GM18951 (cell line): ENCODE measurements around the gene ERCC1.

ENCODE experiments used
- POLR2A ChIP-seq: IDR thresholded peaks from 4 replicates; pipeline ENCODE4 v1.6.1; 2011; ENCODE audit warnings: mild to moderate bottlenecking; ENCODE audit not compliant: insufficient read length, insufficient read depth; ENCODE audit errors: extremely low read depth
- in situ Hi-C: fragments of 300-500 bp; cut with MboI; formaldehyde crosslinking; loops from one replicate; pipeline ENCODE4 v1.12.0; 2022; ENCODE audit warnings: low sequenced_read_pairs, mixed read lengths, inconsistent platforms; ENCODE audit not compliant: unreplicated experiment

ERCC1 gene

GRCh38 chr19:45400192-45400591 is 23.5 kb downstream of the ERCC1 start:
- in situ Hi-C loops: no loop called here
- no peak for TF ChIP-seq POLR2A

DNA sequence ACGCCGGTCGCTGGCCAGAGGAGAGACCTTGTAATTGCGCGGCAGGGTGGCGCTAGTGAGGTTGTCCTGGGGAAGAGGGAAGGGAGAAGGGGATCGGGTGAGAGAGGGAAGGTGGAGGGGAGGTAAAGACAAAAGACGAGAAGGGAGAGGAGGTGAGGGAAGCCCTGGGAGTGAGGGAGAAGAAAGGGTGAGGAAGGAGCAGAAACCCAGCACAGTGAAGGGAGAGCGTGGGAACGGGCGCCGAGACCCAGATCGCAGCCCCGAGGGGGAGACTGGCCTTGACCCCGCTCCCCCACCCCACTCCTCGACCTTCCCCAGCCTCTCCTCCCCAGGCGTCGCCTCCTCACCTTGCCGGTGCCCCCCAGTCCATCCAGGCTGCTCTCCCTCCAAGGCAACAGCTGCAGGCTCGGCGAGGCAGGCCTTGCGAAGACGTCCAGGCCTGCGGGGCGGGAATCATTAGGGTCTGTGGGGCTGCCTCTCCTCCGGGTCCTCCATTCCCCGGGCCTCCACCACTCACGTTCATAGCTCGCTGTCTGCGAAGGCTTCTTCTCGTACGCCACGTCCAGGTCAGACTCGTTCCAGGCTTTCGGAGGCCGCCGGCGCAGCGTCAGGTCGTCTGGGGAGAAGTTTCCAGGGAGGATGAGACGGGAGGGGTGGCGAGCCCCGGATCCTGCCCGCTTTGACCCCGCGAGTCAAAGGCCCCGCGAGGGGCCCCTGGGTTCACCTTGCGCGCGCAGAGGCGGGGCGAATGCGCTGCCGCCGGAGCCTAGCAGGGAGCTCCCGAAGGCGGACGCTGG is 27.7 kb downstream of the ERCC1 start:
- in situ Hi-C loops: no loop called here
- TF ChIP-seq POLR2A: no peak

DNA sequence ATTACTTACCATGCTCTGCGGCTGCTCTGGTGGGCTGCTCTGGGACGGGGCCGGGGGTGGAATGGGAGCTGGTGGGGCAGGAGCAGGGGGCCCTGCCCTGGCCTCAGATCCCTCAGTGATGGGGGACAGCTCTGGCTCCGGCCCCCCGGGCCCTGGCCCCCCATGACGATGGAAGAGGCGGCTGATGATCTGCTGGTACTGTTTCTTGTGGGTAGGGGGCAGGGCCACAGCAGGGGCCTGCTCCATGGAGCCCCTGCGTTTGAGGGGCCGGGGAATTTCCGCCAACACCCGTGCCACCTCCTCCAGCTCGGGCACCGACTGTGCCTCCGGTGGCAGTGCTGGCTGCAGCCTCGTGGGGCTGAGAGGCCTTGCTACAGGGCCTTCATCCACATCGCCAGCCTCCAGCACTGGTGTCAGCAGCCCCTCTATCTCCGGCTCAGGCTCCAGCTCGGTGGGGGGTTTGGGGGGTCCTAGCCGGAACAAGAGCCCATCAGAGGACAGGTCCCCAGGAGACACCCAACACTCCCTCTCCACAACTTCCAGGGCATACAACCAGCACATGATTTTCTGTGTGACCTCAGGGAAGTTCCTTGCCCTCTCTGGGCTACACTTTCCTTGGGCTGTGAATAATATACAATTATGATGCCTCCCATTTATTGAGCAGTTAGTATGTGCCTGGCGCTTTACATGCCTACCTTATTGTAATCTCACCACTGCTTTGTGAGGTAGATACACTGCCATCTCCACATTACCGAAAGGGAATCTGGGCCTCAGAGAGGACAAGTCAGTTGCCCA is 31.6 kb downstream of the ERCC1 start:
- peak; percentile 1 for TF ChIP-seq POLR2A
- in situ Hi-C loops: no loop called here

DNA sequence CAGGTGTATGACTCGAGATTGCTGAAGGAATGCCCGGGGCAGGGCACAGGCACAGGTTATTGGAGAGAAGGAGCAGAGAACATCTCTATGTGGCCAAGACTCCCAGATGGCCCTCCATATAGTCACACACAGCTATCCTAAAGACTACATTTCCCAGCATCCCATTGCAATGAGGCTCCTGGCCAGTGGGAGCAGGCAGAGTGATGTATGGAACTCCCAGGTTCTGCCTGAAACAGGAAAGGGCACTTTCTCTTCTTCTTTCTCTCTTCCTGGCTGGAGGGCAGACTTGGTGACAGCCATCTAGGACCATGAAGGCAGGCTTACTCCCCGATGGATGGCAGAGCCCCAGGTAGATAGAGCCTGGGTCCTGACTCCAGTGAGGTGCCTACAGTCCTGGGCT is 32.4 kb downstream of the ERCC1 start:
- TF ChIP-seq POLR2A: peak; percentile 23
- in situ Hi-C loops: no loop called here

GRCh38 chr19:45385392-45386221 is 38.1 kb downstream of the ERCC1 start:
- no peak for TF ChIP-seq POLR2A
- in situ Hi-C loops: no loop called here

- no peak for TF ChIP-seq POLR2A
- in situ Hi-C loops: no loop called here
These were observed 41.3 kb downstream of the ERCC1 start for GRCh38 chr19:45382426-45382825.

- in situ Hi-C loops: no loop called here
These were observed 43.6 kb downstream of the ERCC1 start for GRCh38 chr19:45380107-45380506.

DNA sequence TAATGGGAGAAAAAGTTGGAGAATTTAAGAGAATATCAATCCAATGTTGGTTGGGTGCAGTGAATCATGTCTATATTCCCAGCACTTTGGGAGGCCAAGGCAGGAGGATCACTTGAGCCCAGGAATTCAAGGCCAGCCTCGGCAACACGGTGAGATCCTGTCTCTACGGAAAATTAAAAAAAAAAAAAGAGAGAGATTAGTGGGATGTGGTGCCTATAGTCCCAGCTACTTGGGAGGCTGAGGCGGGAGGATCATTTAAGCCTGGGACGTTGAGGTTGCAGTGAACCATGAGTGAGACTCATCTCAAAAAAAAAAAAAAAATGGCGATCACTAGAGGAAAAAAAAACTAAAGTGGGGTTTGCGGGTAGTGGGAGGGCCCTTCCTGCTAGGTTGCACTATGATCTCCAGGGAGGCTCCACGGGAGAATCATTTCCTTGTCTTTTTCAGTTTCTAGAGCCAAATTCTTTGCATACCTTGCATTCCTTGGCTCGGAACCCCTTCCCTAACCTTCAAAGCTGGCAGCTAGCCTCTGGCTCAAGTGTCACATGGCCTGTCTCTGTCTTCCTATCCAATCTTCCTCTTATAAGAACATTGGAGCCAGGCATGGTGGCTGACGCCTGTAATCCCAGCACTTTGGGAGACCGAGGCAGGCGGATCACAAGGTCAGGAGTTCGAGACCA is 47.5 kb downstream of the ERCC1 start:
- TF ChIP-seq POLR2A: no peak
- in situ Hi-C loops: no loop called here

More at GRCh38 chr19:45380107-45380506, 43.6 kb downstream of the ERCC1 start:
- no peak for TF ChIP-seq POLR2A

GRCh38 chr19:45370410-45371204 is 53.1 kb downstream of the ERCC1 start, which contains the start of gene ERCC2:
ERCC2 (minus strand) TSS chr19:45370573; CDS start chr19:45370540, 33 bp downstream.
- in situ Hi-C loops: no loop called here
- TF ChIP-seq POLR2A: peak; percentile 64

DNA sequence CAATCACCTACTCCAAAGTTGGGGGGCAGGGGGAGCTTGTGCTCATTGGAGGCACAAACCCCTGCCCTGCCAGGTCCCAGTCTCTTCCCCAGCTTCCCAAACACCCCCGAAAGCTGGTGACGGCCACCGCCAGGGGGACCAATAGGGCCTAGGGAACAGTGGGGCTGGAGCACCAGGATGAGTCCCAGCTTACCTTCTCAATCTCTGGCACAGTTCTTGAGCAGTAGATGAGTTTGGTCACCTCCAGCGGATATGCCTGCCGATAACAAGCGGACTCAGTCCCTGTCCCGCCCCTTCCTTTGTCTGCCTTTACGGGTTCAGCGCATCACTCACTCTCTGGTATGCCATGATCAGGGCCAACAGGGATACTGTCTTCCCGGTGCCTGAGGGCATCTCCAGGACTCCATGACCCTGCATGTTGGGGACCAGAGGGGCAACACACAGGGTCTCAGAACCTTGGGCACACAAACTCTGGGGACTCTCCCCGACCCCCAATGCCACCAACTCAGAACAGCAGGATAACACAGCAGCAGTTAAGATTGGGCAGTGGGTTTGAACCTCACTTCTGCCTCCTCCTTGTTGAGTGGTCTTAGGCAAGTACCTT is 54.9 kb downstream of the ERCC1 start:
- TF ChIP-seq POLR2A: no peak
- in situ Hi-C loops: no loop called here

GRCh38 chr19:45368127-45368526 is 55.6 kb downstream of the ERCC1 start:
- in situ Hi-C loops: no loop called here
- TF ChIP-seq POLR2A: no peak
